Smooth muscle cell of the brain vasculature (primary cell): ENCODE measurements around the gene TPO.

Experiments used
- DNase-seq: peaks from one replicate; pipeline ENCODE4 v3.0.0-alpha.2; 2012; ENCODE audit warnings: low read depth, low spot score

Gene TPO

DNA sequence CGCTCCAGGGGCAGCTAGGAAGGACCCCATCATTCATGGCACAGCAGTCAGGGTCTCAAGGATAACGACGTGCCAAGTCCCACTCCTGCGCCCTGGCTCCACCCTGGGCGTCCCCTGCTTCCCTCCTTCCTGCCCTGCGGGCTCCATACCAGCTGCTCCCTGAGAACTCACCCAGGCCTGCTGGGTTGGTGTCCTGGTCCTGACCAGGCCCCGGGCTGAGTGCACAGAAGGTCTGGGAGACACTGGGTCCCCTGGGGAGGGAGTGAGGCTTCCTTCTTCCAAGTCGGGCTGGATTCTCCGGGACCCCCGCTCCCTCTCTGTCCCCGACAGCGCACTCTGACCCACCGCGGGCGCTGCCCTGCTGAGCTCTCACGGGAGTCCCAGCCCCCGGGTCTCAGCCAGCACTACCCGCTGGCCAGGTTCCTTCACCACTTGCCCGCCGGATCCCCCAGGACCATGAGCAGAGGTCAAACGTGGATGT, 170.8 kb downstream of the TPO start:
- DNase-seq, result no peak

DNA sequence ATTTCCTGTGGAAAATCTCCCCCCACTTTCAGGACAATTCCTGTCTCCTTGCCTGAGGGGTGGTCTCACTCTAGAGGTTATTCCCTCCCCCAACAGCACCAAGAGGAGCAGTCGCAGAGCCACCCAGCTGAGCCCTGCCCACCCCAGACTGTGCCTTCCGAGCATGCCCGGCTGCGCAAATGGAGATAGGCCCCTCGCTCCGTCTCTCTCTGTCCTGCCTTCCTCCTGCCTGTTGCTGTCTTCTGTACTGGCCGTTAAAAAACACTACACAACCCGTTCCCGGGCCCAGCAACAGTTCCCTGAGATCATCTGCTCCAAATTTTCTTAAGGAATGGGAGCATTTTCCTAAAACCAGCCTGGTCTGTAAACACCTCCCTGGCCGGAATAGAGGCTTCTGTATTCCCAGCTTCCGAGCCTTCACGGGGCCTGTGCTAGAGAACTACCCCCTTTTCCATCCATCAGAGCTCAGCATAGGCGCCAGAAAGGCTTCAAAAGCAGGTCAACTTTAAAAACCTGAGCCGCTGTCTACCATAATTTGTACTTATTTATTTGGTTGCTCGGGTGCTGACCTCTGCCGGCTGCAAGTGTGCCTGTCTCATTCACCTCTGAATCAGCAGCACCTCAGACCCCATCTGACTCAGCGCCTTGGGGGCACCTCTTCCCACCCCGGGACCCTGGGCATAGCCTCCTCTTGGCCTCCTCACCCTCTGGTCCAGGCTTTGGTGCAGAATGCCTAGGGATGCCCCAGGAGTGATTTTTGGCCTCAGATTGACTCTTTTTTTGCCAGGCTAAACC, 171.6 kb downstream of the TPO start:
- DNase-seq, result no peak

DNA sequence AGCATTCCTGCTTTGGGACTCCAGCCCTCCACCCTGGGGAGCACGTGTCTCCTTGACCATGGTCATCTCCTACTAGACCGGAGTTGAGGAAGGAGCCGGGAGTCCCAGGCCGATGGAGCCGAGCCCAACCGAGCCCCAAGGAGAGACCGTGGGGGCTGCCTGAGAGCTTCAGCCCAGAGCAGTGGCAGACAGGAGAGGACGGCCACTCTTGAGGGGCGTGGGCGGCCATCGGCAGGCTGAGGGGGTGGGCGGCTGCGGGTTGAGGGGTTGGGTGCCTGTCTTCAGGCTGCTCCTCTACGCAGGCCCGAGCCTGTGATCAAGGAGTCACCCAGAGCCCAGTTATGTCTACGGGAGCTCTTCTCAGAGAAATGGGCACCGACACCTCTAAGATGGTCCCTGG, 172.4 kb downstream of the TPO start:
- no peak for DNase-seq

DNA sequence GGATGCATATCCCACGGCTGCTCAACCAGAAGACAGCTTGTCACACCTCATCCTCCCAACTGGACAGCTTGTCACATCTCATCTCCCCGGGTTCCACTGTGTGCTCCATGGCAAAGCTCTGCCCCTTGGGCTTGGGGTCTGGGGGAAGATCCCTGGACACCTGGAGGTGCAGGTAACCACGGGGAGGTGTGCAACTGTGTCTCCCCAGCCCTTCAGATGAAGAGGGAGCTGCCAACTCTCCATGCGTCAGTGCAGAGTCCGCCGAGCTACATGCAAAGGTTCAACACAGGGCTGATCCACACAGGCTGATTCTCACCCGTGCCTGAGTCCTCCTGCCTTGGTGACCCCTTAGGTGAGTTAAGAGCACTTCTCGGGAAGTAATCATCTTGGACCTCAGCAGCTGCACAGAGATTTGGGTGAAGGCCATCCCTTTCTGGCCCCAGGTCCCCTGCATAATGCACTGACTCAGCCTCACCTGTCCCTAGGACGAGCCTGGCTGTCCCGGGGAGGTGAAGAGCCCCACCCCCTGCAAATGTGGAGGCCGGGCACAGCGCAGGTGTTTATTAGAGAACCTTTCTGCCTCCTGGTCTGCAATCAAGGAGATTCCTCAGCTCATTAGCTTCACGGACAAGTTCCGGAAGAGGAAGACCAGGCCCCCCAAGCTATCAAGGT, 173.1 kb downstream of the TPO start:
- DNase-seq, result no peak

DNA sequence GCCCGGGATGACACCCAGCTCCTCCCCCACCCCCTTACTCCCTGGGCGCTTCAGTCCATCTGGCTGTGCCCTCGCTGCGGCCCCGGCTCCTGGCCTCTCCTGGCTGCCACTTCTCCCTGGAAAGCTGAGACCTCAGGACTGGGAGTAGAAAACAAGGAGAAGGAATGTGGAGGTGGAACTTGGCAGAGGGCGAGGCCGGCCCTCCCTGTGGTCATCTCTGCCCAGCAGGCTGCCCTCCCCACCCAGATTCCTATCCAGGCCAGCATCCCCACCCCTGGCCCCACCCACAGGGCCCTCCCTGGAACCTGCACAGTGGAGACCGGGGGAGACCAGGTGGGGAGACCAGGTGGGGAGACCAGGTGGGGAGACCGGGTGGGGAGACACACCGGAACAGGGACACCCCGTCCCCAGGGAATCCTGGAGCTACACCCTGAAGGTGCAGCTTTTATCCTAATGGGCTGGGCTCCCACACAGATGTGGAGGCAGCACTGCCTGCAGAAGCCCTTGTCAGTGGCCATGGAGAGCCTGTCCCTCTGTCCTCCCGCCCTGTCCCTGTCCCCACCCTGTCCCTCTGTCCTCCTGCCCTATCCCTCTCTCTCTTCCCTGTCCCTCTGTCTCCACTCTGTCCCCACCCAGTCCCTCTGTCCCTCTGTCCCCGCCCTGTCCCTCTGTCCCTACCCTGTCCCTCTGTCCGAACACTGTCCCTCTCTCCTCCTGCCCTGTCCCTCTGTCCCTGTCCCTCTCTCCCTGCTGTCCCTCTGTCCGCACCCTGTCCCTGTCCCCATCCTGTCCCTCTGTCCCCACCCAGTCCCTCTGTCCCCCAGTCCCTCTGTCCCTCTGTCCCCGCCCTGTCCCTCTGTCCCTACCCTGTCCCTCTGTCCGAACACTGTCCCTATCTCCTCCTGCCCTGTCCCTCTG, 173.9 kb downstream of the TPO start:
- no peak for DNase-seq

DNA sequence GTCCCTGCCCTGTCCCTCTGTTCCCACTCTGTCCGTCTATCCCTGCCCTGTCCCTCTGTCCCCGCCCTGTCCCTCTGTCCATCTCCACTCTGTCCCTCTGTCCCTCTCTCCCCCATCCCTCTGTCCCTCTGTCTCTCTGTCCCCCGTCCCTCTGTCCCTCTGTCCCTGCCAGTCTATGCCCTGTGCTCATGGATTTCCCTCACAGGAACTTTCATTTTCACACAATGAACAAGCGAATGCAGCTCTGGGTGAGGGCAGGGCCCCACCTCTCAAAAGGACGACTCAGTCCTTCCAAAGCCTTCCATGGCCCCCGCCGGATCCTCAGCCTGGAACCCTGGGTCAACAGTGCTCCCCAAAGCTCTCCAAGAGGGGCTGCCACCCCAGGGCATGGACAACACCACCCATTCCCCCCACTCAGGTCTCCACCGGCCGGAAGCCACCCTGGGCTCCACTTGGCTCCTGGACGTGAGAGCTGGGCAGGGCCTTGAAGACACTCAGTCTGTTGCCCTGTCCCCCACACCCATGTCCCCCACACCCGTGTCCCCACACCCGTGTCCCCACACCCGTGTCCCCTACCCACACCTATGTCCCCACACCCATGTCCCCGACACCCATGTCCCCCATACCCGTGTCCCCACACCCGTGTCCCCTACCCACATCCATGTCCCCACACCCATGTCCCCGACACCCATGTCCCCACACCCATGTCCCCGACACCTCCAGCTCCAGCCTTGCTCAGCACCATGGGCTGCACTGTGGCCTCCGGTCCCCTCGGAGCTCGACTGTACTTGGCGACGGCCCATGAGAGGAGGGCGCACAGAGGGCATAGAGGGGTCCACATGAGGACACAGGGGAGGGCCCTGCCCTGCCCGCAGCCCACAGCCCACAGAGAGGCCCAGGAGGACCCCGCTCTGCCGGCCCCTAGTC, 175.1 kb downstream of the TPO start:
- no peak for DNase-seq

DNA sequence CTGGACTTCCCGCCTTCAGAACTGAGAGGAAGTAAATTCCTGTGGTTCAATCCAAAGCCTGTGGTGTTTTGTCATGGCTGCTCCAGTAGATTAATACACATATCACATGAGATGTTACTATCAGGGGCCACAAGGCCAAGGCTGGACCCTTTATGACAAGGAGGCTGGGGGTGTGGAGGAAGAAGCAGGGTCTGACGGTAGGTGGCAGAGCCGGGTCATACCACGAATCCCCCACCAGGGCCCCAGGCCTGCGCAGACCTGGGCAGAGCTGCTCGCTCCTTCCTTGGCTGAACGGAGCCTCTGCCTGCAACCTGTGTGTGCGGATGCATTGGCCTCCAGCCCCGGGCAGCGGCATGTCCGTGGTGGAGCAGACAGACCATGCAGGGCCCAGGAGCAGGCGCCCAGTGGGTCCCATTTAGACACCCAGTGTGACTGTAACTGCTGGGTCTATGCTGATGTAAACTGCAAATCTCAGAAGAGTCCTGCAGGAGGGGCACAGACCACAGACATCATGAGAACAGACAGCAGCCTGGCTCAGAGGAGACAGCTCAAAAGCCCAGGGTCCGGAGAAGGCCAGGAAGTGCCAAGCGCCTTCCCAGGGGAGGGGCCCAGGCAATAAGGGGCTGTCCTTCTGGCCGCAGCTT, 175.8 kb downstream of the TPO start:
- no peak for DNase-seq

DNA sequence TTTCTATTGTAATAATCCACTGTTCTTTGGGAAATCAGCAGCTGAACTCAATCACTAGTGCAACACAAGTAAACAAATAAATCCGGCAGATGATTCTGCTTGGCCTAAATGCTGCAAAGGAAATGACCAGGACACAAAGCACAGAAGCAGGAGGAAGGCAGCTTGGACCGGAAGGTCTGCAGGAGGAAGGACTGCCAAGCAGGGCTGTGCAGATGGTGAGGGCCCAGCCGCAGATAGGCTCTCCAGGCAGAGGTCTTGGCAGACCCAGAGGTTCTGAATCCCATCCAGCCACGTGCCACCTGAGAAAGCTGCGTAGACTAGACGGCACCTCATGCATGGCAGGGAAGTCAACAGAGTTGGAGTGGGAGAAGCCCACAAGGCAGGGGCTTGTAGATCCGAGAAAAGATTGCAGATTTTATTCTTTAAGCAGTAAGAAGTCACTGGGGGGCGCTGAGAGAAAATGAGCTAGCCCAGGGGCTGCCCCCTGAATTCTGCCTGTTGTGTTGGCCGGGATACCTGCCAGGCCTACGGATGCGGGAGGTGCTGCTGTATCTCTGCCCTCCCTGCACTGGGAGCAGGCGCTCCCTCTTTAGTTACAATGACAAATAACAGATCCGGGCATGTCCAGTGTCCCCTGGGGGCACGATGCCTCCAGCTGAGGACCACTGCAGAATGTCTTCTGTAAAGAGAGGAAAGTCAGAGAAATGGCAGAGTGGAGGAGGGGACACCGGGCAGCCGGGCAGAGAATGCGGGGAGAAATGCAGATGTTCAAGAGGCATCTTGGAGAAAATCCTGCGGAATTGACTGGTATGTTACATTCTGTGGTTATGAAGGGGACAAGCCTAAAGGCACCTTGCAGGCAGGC, 177.6 kb downstream of the TPO start:
- no peak for DNase-seq

DNA sequence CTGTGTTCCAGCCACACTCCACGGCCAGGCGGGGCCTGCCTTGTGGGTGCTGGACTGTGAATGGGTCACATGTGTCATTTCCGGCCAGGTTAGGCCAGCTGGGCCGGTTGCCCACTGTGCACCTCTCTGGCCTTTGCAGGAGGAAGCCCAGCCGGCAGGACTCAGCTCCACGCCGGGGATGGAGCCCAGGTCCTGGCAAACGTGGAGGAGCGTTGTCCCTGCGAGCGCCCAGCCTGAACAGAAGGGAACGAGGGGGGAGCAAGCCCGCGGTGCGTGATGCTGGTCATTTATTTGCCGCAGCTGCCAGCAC, 178.2 kb downstream of the TPO start:
- no peak for DNase-seq
